NCI-H1048 (cell line): Measurements from ENCODE around the gene LPP.

Source experiments
- DNase-seq: peaks from one replicate; lab custom pipeline; 2025; lab: John Stamatoyannopoulos, UW

The LPP gene

DNA sequence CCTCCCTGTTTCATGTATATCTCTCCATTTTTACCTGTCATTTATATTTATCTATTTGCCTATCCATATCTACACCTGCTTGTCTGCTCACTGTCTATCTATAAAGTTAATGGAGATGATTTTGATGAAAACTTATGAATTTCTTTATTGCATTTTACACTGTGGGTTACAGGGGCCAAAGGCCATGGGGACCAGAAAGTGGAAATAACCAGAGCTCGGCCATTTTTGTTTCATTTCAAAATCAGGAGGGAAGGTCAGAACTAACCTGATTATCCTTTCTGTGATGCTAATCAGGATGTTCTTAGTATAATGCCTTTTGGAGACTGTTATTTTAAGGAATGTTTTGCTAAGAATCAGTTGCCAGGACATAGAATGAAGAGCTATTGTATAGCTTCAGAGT lies 147.2 kb downstream of the LPP start:
- no peak for DNase-seq

- DNase-seq: no peak
These were observed 149.4 kb downstream of the LPP start for GRCh38 chr3:188303286-188303799.

DNA sequence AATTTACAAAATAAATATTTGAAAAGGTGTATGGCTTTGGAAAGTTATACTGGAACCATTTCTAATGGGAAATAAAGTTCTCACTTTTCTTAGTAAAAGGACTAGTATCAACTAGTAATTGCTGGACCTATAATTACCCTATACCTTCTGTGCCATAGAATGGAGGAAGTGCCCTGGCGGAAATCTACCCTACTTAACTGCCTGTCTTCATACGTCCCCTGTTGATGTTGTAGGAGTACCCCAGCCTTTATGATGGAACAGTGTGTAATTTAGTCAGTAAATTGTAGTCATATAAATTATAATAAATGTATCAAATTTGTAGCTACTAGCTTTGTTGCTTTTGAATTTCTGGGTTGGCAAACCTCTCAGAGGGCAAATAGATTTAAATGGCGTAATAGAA lies 149.9 kb downstream of the LPP start:
- DNase-seq: no peak

GRCh38 chr3:188304501-188304900 lies 150.5 kb downstream of the LPP start:
- DNase-seq: no peak

DNA sequence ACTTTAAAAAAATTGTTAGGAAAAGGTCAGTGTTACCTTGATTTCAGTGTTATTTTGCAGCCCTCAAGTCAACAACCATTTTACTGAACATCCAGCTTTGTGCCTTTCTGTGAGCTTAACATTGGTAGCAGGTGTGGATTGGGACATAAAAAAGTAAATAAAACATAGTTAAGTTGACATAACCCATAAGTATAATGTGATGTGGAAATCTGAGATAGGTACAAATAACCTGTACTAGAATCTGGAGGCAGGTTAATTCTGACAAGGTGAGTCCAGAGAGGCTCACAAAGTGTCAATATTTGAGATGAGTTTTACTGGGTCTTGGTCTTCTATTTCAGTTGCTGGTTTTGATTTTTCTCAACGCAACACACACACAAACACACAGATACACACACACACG lies 151.3 kb downstream of the LPP start:
- DNase-seq: no peak

- no peak for DNase-seq
These were observed 152.6 kb downstream of the LPP start for GRCh38 chr3:188306435-188307005.

DNA sequence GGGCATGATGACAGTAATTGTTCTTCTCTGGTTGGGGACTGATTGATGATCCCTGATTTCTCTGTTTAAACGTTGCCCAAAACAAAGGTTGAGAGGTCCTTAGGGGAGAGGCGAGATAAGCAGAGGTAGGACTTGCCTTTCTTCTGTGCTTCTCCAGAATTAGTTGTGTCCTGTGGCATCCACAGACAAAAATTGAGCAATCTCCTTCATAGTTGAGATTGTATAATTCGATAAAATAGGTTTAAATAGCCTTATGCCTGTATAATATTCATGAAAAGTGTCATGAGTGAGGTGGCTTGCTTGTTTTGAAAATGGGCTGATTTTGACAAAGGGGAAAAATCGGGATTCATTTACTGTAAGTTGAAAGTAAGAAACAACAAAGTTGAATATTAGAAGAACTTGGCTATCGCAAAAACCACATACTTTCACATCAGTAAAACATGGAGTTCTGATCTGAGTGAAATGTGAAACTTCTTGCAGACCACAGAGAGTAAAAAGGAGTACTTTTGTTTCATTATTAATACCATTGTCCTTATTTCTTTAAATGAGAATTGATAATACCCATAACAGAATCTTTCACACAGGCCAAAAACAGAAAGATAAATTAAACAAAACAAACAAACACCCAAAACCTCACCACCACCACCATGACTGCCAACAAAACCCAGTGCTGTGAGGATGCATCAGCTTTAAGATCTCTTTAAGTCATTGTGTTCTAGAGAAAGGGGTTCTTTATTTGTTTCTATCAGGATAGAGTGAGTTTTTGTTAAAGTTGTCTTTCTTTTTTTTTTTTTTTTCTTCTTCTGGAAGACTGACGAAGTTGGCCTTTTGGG lies 155.7 kb downstream of the LPP start:
- DNase-seq: no peak

GRCh38 chr3:188310270-188310710 lies 156.3 kb downstream of the LPP start:
- no peak for DNase-seq

DNA sequence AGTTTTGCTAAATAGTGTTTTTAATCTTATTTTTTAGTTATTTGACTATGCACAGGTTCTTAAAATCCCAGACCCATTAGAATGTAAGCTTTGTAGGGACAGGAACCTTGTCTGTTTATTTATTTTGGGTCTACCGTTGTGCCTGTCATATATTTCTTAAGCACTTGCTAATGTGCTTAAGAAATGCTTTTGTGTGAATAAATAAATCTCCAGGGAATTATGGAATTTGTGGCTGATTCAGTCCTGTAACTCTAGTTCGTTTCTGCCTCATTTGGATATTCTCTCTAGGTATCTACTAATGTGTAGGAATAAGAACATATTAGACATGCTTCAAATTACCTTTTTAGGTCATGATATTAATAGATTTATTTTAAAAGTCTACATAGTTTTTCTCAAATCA lies 161.6 kb downstream of the LPP start:
- DNase-seq: no peak

GRCh38 chr3:188316021-188316722 lies 162.2 kb downstream of the LPP start:
- no peak for DNase-seq

DNA sequence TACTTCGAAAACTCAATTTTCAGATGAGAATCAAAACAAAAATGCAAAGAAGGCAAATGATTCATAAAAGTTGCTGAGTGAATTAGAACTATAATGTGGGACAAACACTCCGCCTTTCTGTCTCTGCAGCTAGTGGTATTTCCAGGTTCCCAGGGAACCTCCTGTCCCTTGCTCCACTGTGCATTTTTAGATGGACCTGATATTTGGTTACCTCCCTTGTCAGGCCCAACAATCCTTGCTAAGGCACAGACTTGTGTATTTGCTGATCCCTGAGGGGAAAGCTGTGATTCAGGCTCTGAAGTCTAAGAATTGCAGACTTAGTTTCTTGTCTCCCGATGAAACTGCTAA lies 162.7 kb downstream of the LPP start:
- no peak for DNase-seq

GRCh38 chr3:188319569-188319968 lies 165.6 kb downstream of the LPP start:
- no peak for DNase-seq

DNA sequence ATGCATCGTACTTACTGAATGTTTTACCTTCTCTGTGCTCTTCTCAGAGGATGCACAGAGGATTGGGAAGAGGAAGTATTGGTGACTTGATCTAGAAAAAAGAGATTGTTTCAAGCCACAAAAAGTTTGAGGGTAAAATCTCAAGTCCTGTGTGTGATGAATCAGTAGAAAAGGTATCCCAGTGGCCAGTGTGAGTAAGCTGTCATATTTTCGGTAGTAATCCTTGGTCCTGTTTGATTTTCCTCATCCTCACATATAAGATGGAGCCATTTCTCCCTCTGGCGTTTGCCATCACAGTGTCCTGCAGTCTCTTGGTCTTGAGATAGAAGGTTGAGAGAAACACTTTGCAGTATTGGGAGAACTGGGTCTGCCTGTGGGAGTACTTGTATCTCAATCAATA lies 166.8 kb downstream of the LPP start:
- no peak for DNase-seq

GRCh38 chr3:188321258-188321657 lies 167.3 kb downstream of the LPP start:
- DNase-seq: no peak

GRCh38 chr3:188322135-188322887 lies 168.4 kb downstream of the LPP start:
- no peak for DNase-seq

- DNase-seq: no peak
These were observed 169.3 kb downstream of the LPP start for GRCh38 chr3:188323067-188323842.

- DNase-seq: no peak
These were observed 172.2 kb downstream of the LPP start for GRCh38 chr3:188326111-188326510.

GRCh38 chr3:188326968-188327367 lies 173.0 kb downstream of the LPP start:
- no peak for DNase-seq

DNA sequence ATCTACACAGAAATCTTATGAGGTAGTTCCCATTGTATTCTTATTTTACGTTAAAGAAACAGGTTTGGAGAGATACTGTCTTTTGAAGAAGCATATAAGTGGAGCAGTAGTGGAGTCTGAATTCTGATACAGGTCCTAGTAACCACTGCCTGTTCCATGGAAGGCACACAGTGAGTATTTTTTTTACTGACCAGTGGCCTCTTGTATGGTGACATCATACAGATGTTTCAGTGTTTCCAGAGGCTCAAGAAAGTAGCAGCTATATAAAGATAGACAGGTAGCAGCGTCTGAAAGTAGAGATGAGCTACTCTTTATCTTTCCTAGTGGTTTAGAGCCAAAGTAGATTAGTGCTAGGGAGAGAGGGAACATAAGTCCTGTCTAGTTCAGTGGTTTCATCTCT lies 173.5 kb downstream of the LPP start:
- DNase-seq: no peak

- DNase-seq: no peak
These were observed 176.2 kb downstream of the LPP start for GRCh38 chr3:188330138-188330537.

DNA sequence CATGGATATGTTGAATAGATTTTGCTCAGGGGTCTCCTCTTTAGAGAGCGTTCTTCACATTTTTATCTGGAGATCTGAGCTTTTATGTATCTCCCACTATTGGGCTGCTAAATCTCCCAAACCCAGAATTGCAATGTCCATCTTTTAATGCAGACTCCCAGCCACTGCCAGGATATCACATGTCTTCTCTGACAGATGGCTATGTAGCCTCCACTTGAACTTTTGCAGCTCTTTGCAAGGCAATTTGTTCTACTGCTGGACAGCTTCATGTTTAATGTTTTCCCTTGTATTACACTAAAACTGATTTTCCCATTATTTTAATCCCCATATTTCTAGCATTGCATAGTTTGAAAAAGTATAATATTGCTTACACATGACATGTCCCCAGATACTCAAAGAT lies 177.2 kb downstream of the LPP start:
- no peak for DNase-seq

DNA sequence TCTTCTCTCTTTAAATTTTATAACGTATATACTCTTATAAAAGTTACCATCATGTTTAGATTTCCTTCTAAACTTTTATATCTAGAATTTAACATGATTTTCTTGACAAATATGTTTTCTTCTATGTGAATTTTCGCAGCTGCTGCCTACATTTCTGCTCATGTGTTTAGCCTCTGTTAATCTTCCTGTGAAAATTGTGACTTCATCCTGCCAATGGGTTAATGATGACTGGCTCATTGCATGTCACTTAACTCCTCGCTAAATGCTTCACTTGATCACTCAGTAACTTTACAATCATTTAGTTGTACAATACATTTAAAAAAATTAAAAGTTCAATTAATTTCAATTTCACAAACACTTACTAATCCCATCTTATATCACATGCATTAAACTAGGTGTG lies 178.1 kb downstream of the LPP start:
- DNase-seq: no peak
